ENCODE data around the gene COL1A1.

- no peak for TF ChIP-seq CTCF (conservative IDR thresholded peaks at IDR 0.05; ENCODE audit: low read length)
- TF ChIP-seq EZH2phosphoT487 (IDR thresholded peaks at IDR 0.05; ENCODE audit: borderline replicate concordance, low read depth, low read length): no peak
These were observed 56.4 kb downstream of the COL1A1 start for GRCh38 chr17:50144845-50145531.

All from OCI-LY7 (cell line).